Measurements from ENCODE around the gene SLC34A3.

The SLC34A3 gene

GRCh38 chr9:137278061-137278701 is 47.5 kb downstream of the SLC34A3 start:
- no peak for DNase-seq

GRCh38 chr9:137278721-137279711 is 48.3 kb downstream of the SLC34A3 start:
- DNase-seq, result no peak

- DNase-seq, result no peak
Measured at GRCh38 chr9:137279741-137280473, 49.2 kb downstream of the SLC34A3 start.

GRCh38 chr9:137280474-137281344 is 50.0 kb downstream of the SLC34A3 start:
- no peak for DNase-seq

GRCh38 chr9:137281345-137282116 is 50.8 kb downstream of the SLC34A3 start:
- no peak for DNase-seq
